HUDEP-2 (cell line): ENCODE measurements around the gene MCF2L2.
A peak's percentile ranks its signal among the peaks of the same experiment; 100 is the strongest.
"Not testable (repeated sequence)": the region's sequence is repeated elsewhere in the genome, so short reads cannot be mapped to it uniquely, and the experiment has no call there.

Experiments used
- DNase-seq, 76 experiments: peaks; one replicate each; lab custom pipeline; 2025; ENCODE audit not compliant: unreplicated experiment in 76 of 76; lab: John Stamatoyannopoulos, UW

Gene MCF2L2

GRCh38 chr3:183252973-183253527 is 175.4 kb downstream of the MCF2L2 start, which contains the start of gene B3GNT5:
Gene B3GNT5 (plus strand): TSS chr3:183253253. CDS start chr3:183269799, 16,546 bp downstream.
- peak in 32 of 76 experiments; percentile 4 to 52 (median 23) for DNase-seq

GRCh38 chr3:183252118-183252782 is 176.2 kb downstream of the MCF2L2 start:
- no peak for DNase-seq

- DNase-seq, result no peak
Measured at GRCh38 chr3:183249006-183249718, 179.3 kb downstream of the MCF2L2 start.

GRCh38 chr3:183247011-183247589 is 181.3 kb downstream of the MCF2L2 start:
- peak in 8 of 76 experiments; percentile 3 to 46 (median 20) for DNase-seq

GRCh38 chr3:183244981-183245476 is 183.4 kb downstream of the MCF2L2 start:
- no peak for DNase-seq

- no peak for DNase-seq
Measured at GRCh38 chr3:183244219-183244618, 184.2 kb downstream of the MCF2L2 start.

GRCh38 chr3:183242431-183242830 is 186.0 kb downstream of the MCF2L2 start:
- no peak for DNase-seq

- DNase-seq, result no peak
Measured at GRCh38 chr3:183239046-183239445, 189.4 kb downstream of the MCF2L2 start.

- DNase-seq, result no peak
Measured at GRCh38 chr3:183233966-183234365, 194.5 kb downstream of the MCF2L2 start.

GRCh38 chr3:183230826-183231225 is 197.6 kb downstream of the MCF2L2 start:
- no peak for DNase-seq

GRCh38 chr3:183230251-183230650 is 198.2 kb downstream of the MCF2L2 start:
- not testable (repeated sequence) for DNase-seq

- DNase-seq, result no peak
Measured at GRCh38 chr3:183229178-183229577, 199.2 kb downstream of the MCF2L2 start.

GRCh38 chr3:183227586-183227985 is 200.8 kb downstream of the MCF2L2 start:
- peak in 5 of 76 experiments; percentile 9 to 20 (median 19) for DNase-seq

GRCh38 chr3:183226333-183226890 is 202.0 kb downstream of the MCF2L2 start:
- no peak for DNase-seq

- DNase-seq, result peak in 17 of 76 experiments; percentile 2 to 61 (median 21)
Measured at GRCh38 chr3:183224180-183224970, 204.0 kb downstream of the MCF2L2 start.

- no peak for DNase-seq
Measured at GRCh38 chr3:183222631-183223235, 205.7 kb downstream of the MCF2L2 start.

- DNase-seq, result no peak
Measured at GRCh38 chr3:183220828-183221227, 207.6 kb downstream of the MCF2L2 start.

- no peak for DNase-seq
Measured at GRCh38 chr3:183218826-183219225, 209.6 kb downstream of the MCF2L2 start.

- no peak for DNase-seq
Measured at GRCh38 chr3:183217548-183218332, 210.7 kb downstream of the MCF2L2 start.
